ENCODE data around the gene ASCL1. TPM values are rescaled to one million over a fixed set of nuclear protein-coding genes. Genes with fewer than 3 reads are reported as not detected.

ASCL1 gene
- total and polyA plus RNA-seq, 9 of the 15 experiments (the other 6 are each of a cell fraction or from before 2014, with no cell fraction given): 0.01 to 0.09 (median 0.04) TPM; not detected in 3

DNA sequence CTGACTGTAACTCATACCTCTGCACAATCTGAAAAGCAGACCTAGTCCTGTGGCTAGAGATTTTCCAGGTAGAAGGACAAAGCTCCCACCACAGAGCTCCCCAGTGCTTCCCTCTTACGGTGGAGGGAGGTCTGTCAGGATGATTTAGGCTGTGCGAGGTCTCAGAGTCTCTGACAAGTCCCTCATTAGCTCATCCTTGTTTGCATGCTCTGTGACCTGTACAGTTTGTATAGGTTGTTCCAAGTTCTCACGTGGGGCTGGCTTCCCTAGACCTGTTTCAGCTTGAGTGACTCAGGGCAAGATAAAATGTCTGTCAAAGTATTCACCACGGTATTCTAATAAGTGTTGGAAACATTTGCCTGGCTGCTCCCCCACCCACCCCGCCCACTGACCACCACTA, 34.8 kb downstream of the ASCL1 start:
- H3K9me1 ChIP-seq (ENCODE audit: control insufficient read depth, insufficient read depth, low read length): no peaks in the 10 kb centered on the region
- H3K9ac ChIP-seq (ENCODE audit: insufficient read depth in 1 of 2, low read depth in 2 of 2, low read length in 2 of 2): no peak overlapping the region
- TF ChIP-seq, protein P1, sequence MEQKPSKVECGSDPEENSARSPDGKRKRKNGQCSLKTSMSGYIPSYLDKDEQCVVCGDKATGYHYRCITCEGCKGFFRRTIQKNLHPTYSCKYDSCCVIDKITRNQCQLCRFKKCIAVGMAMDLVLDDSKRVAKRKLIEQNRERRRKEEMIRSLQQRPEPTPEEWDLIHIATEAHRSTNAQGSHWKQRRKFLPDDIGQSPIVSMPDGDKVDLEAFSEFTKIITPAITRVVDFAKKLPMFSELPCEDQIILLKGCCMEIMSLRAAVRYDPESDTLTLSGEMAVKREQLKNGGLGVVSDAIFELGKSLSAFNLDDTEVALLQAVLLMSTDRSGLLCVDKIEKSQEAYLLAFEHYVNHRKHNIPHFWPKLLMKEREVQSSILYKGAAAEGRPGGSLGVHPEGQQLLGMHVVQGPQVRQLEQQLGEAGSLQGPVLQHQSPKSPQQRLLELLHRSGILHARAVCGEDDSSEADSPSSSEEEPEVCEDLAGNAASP (IDR thresholded peaks at IDR 0.05): no peak
- TF ChIP-seq ZFPM2 (CRISPR knock-in tag; IDR thresholded peaks at IDR 0.05): no peak
- TF ChIP-seq, protein P2, sequence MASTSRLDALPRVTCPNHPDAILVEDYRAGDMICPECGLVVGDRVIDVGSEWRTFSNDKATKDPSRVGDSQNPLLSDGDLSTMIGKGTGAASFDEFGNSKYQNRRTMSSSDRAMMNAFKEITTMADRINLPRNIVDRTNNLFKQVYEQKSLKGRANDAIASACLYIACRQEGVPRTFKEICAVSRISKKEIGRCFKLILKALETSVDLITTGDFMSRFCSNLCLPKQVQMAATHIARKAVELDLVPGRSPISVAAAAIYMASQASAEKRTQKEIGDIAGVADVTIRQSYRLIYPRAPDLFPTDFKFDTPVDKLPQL (IDR thresholded peaks at IDR 0.05; ENCODE audit: extremely low read depth, insufficient read length): no peak
- no peak for TF ChIP-seq MAFG (tag; conservative IDR thresholded peaks at IDR 0.05)
- TF ChIP-seq ZEB2 (IDR thresholded peaks at IDR 0.05): no peak
- TF ChIP-seq JUND (IDR thresholded peaks at IDR 0.05; ENCODE audit: borderline replicate concordance, low read depth, low read length): no peak
- TF ChIP-seq JUND (tag; IDR thresholded peaks at IDR 0.05; ENCODE audit: borderline replicate concordance, low read depth, low read length): no peak
- no peak for TF ChIP-seq RBM34 (IDR thresholded peaks at IDR 0.05; ENCODE audit: borderline replicate concordance, insufficient read depth, low read length)
- no peak for TF ChIP-seq FOXK1 (CRISPR knock-in tag; IDR thresholded peaks at IDR 0.05; ENCODE audit: borderline replicate concordance)
- no peak for TF ChIP-seq ZNF232 (CRISPR knock-in tag; IDR thresholded peaks at IDR 0.05)
- TF ChIP-seq ZNF212 (CRISPR knock-in tag; IDR thresholded peaks at IDR 0.05): no peak
- BruUV-seq (replicated peaks): no TSS peak
- FAIRE-seq: no peak
- no peak for ATAC-seq
- in situ Hi-C loops (cut with MboI): no loop called here
- no peaks in the 10 kb centered on the region for H4K20me1 ChIP-seq (replicated peaks; ENCODE audit: control insufficient read depth, insufficient read depth, low read length)
- H2AFZ ChIP-seq (ENCODE audit: low read depth, low read length): no peak overlapping the region
- CTCF ChIA-PET (ENCODE audit: low intra/inter-chr PET ratio): no interaction called here
- no peaks in the 10 kb centered on the region for H3K27me3 ChIP-seq (ENCODE audit: control insufficient read depth in 2 of 2, insufficient read depth in 2 of 2, low read length in 2 of 2)
- intact Hi-C loops (cut with micrococcal nuclease): no loop called here
- no peaks in the 10 kb centered on the region for H3K9me3 ChIP-seq (replicated peaks; ENCODE audit: control insufficient read depth, insufficient read depth, low read depth, low read length)
- DNase-seq (ENCODE audit: extremely low read depth in 1 of 4, low spot score in 3 of 4): no peak
- 0% methylated on average over 4 of the region's 5 CpGs for WGBS (ENCODE audit: insufficient coverage, low coverage, missing lambda C conversion rate)
- no peak overlapping the region for H3K4me2 ChIP-seq (ENCODE audit: insufficient read depth, low read length)
- POLR2A ChIA-PET: no interaction called here
- no peaks in the 10 kb centered on the region for H3K36me3 ChIP-seq (ENCODE audit: control insufficient read depth, insufficient read depth, low read length)
- H3K4me3 ChIP-seq: no peak overlapping the region
- H3K79me2 ChIP-seq (ENCODE audit: control insufficient read depth, insufficient read depth, low read length): no peaks in the 10 kb centered on the region
- no peak overlapping the region for H3K27ac ChIP-seq (ENCODE audit: extremely low read depth, low read depth, low read length)
- no peaks in the 10 kb centered on the region for H3K4me1 ChIP-seq (replicated peaks in 1 of 2; ENCODE audit: control insufficient read depth in 2 of 2, insufficient read depth in 2 of 2, low read length in 2 of 2)
